H9 (cell line): ENCODE measurements around the gene CKMT2. TPM values are rescaled to one million over a fixed set of nuclear protein-coding genes. Genes with fewer than 3 reads are reported as not detected.

Experiments
- DNase-seq: peaks from one replicate; pipeline ENCODE4 v3.0.0-alpha.2; 2017
- H2AFZ ChIP-seq: one replicate; pipeline ENCODE4 v1.6.1; 2013; ENCODE audit warnings: mild to moderate bottlenecking, low read length, control low read depth, moderate library complexity
- H2AK5ac ChIP-seq: 2 replicates; pipeline ENCODE4 v1.6.1; 2013; ENCODE audit warnings: low read length, control low read depth, mixed read lengths; ENCODE audit not compliant: insufficient read length
- H2BK120ac ChIP-seq: one replicate; pipeline ENCODE4 v1.6.1; 2013; ENCODE audit warnings: low read depth, mild to moderate bottlenecking, low read length, control low read depth, inconsistent platforms; ENCODE audit not compliant: poor library complexity, severe bottlenecking
- H2BK12ac ChIP-seq: 2 replicates; pipeline ENCODE4 v1.6.1; 2013; ENCODE audit warnings: low read length, control low read depth, mixed read lengths, low read depth; ENCODE audit not compliant: insufficient read length
- H2BK15ac ChIP-seq: 2 replicates; pipeline ENCODE4 v1.6.1; 2013; ENCODE audit warnings: low read depth, low read length, control low read depth
- H2BK20ac ChIP-seq: one replicate; pipeline ENCODE4 v1.6.1; 2013; ENCODE audit warnings: low read depth, mild to moderate bottlenecking, low read length, control low read depth, inconsistent platforms; ENCODE audit not compliant: poor library complexity, severe bottlenecking
- H2BK5ac ChIP-seq: 2 replicates; pipeline ENCODE4 v1.6.1; 2013; ENCODE audit warnings: low read length, control low read depth, mixed read lengths; ENCODE audit not compliant: insufficient read length
- H3K14ac ChIP-seq: 2 replicates; pipeline ENCODE4 v1.6.1; 2013; ENCODE audit warnings: low read length, control low read depth; ENCODE audit not compliant: insufficient read depth
- H3K18ac ChIP-seq: 2 replicates; pipeline ENCODE4 v1.6.1; 2013; ENCODE audit warnings: low read depth, mild to moderate bottlenecking, mixed read lengths, low read length, control low read depth; ENCODE audit not compliant: insufficient read length
- H3K23ac ChIP-seq: 2 replicates; pipeline ENCODE4 v1.6.1; 2013; ENCODE audit warnings: low read length, control low read depth, mixed read lengths, low read depth; ENCODE audit not compliant: insufficient read length
- H3K23me2 ChIP-seq: 2 replicates; pipeline ENCODE4 v1.6.1; 2013; ENCODE audit warnings: low read depth, mild to moderate bottlenecking, mixed read lengths, low read length, control low read depth; ENCODE audit not compliant: insufficient read length, poor library complexity, severe bottlenecking
- H3K27ac ChIP-seq: 2 replicates; pipeline ENCODE4 v1.5.1; 2013; ENCODE audit warnings: low read length, control low read depth, mixed read lengths, low read depth; ENCODE audit not compliant: insufficient read length
- H3K27me3 ChIP-seq: 2 replicates; pipeline ENCODE4 v1.6.1; 2013; ENCODE audit warnings: low read length, control low read depth, inconsistent platforms; ENCODE audit not compliant: insufficient read depth
- H3K4ac ChIP-seq: 2 replicates; pipeline ENCODE4 v1.6.1; 2013; ENCODE audit warnings: low read depth, mild to moderate bottlenecking, control low read depth, inconsistent platforms, low read length, moderate library complexity
- H3K4me1 ChIP-seq: 2 replicates; pipeline ENCODE4 v1.6.1; 2013; ENCODE audit warnings: low read length, control low read depth, inconsistent platforms; ENCODE audit not compliant: insufficient read depth
- H3K4me2 ChIP-seq: 2 replicates; pipeline ENCODE4 v1.6.1; 2013; ENCODE audit warnings: low read length, control low read depth, mixed read lengths; ENCODE audit not compliant: insufficient read length, insufficient read depth
- H3K56ac ChIP-seq: 2 replicates; pipeline ENCODE4 v1.6.1; 2013; ENCODE audit warnings: low read depth, mild to moderate bottlenecking, mixed read lengths, low read length, control low read depth; ENCODE audit not compliant: insufficient read length
- H3K79me1 ChIP-seq: 2 replicates; pipeline ENCODE4 v1.6.1; 2013; ENCODE audit warnings: low read depth, mild to moderate bottlenecking, moderate library complexity, low read length, control low read depth, inconsistent platforms; ENCODE audit not compliant: insufficient read depth, poor library complexity, severe bottlenecking
- H3K79me2 ChIP-seq: 2 replicates; pipeline ENCODE4 v1.6.1; 2013; ENCODE audit warnings: low read length, control low read depth, inconsistent platforms; ENCODE audit not compliant: insufficient read depth
- H3K9ac ChIP-seq: 2 replicates; pipeline ENCODE4 v1.6.1; 2013; ENCODE audit warnings: low read length, control low read depth, mixed read lengths; ENCODE audit not compliant: insufficient read length; ENCODE audit errors: extremely low read depth
- H3K9me3 ChIP-seq: one replicate; pipeline ENCODE4 v1.6.1; 2013; ENCODE audit warnings: low read depth, low read length, inconsistent platforms; ENCODE audit not compliant: control insufficient read depth
- H3T11ph ChIP-seq: one replicate; pipeline ENCODE4 v1.6.1; 2013; ENCODE audit warnings: mild to moderate bottlenecking, low read length, control low read depth, inconsistent platforms
- H4K20me1 ChIP-seq: one replicate; pipeline ENCODE4 v1.6.1; 2013; ENCODE audit not compliant: control insufficient read depth, insufficient read length, insufficient read depth
- H4K5ac ChIP-seq: 2 replicates; pipeline ENCODE4 v1.6.1; 2013; ENCODE audit warnings: low read depth, mild to moderate bottlenecking, mixed read lengths, low read length, control low read depth; ENCODE audit not compliant: insufficient read length
- H4K8ac ChIP-seq: replicated peaks from 2 replicates; pipeline ENCODE4 v1.6.1; 2013; ENCODE audit warnings: low read length, control low read depth, mixed read lengths, low read depth; ENCODE audit not compliant: insufficient read length
- H4K91ac ChIP-seq: 2 replicates; pipeline ENCODE4 v1.6.1; 2013; ENCODE audit warnings: low read depth, mild to moderate bottlenecking, moderate library complexity, mixed read lengths, low read length, control low read depth; ENCODE audit not compliant: insufficient read length
- H3K27ac Mint-ChIP-seq, 3 experiments: 2 replicates in 2 of 3; 3 replicates in 1 of 3; pipeline ENCODE4 v1.8.0; 2020 to 2021; ENCODE audit warnings: mixed read lengths in 3 of 3, mild to moderate bottlenecking in 1 of 3, moderate library complexity in 1 of 3
- H3K27me3 Mint-ChIP-seq: 2 replicates; pipeline ENCODE4 v1.8.0; 2021; ENCODE audit warnings: low read depth, mild to moderate bottlenecking, moderate library complexity, mixed read lengths
- H3K36me3 Mint-ChIP-seq, 3 experiments: 2 replicates in 2 of 3; 3 replicates in 1 of 3; pipeline ENCODE4 v1.8.0; 2020 to 2021; ENCODE audit warnings: low read depth in 3 of 3, mixed read lengths in 3 of 3; ENCODE audit not compliant: insufficient read depth in 1 of 3
- H3K4me1 Mint-ChIP-seq, 2 experiments: 2 replicates each; pipeline ENCODE4 v1.8.0; 2020; ENCODE audit warnings: mixed read lengths in 2 of 2
- H3K4me3 Mint-ChIP-seq, 2 experiments: 2 replicates in 1 of 2; 3 replicates in 1 of 2; pipeline ENCODE4 v1.8.0; 2020 to 2021; ENCODE audit warnings: mild to moderate bottlenecking in 2 of 2, mixed read lengths in 2 of 2, moderate library complexity in 1 of 2
- H3K9me3 Mint-ChIP-seq, 2 experiments: 2 replicates in 1 of 2; 3 replicates in 1 of 2; pipeline ENCODE4 v1.8.0; 2020; ENCODE audit warnings: mild to moderate bottlenecking in 2 of 2, mixed read lengths in 2 of 2, moderate library complexity in 1 of 2
- CTCF ChIP-seq: fragments of 200-600 bp; sonication (generic); conservative IDR thresholded peaks from 3 replicates; pipeline ENCODE4 v1.8.0; 2021; ENCODE audit warnings: antibody characterized with exemption, mild to moderate bottlenecking
- WGBS: extraction: QIAGEN DNeasy Blood & Tissue Kit; methylation state at CpG from one replicate; pipeline ENCODE4 v1.1.7; 2013; ENCODE audit warnings: missing lambda C conversion rate, low lambda C conversion rate, mixed read lengths; ENCODE audit not compliant: insufficient read length; ENCODE audit errors: extremely low coverage; 5-methylcytosine and 5-hydroxymethylcytosine counted together
- total RNA-seq: library from RNA; stranded (reverse); gene quantifications from 2 replicates; pipeline ENCODE4 v1.2.1, GENCODE V29; 2021

Gene CKMT2
- total RNA-seq, 1 experiment from 2014 or later = 1.8 TPM

DNA sequence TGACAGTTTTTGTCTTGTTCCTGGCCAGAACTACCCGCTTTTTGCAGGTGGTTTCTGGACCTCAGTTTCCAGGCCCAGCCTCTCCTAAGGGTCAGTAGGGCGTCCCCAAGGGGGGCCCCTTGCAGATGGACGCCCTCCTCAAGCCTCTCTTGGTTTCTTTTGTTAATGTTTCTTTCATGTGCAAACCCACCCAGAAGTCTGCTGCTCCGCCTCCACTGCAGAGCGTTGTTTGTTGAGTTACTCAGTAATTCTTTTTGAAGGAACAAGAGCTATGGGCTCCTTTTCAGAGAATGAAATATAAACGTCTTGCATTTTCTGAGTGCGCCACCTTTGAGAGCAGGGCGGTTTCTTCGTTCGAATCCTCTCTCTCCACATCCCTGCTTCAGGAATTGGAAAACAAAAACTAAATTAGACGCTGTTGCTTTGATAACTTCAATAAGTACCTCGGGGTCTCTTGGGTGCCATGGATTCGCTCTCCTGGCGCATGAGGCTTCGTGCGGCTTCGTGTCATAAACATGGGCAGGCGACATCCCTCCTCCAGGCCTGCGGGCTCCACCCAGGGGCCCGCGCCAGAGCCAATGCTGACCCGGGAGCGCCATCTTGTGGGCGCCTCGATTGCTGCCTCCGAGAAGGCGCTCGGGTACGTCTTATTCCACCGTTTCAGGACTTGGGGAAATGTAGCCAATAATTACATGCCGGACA is 38.3 kb upstream of the CKMT2 start:
- peak; percentile 86 for DNase-seq
- Histone ChIP-seq H2BK12ac (no peak overlapping the region), H3K4ac (no peak overlapping the region), H3K9me3 (no peaks in the 10 kb centered on the region), H3K79me2 (no peaks in the 10 kb centered on the region), H2BK15ac (no peak overlapping the region), H2AFZ (peak overlapping the region; percentile 9), H4K20me1 (no peaks in the 10 kb centered on the region), H3K79me1 (no peaks in the 10 kb centered on the region), H2BK20ac (no peak overlapping the region), H3K23me2 (no peaks in the 10 kb centered on the region), H2BK120ac (no peak overlapping the region), H3K14ac (no peak overlapping the region), H3K4me1 (no peaks in the 10 kb centered on the region), H4K8ac (no peak overlapping the region), H3K27ac (no peak overlapping the region), H3K56ac (no peak overlapping the region), H2AK5ac (no peak overlapping the region), H3K4me2 (peak overlapping the region; percentile 15), H3K18ac (no peak overlapping the region), H2BK5ac (no peak overlapping the region), H3K27me3 (no peaks in the 10 kb centered on the region), H3K9ac (no peak overlapping the region), H4K5ac (no peak overlapping the region), H3K23ac (no peak overlapping the region), H4K91ac (no peak overlapping the region), H3T11ph (no peak overlapping the region)
- Mint-ChIP-seq H3K4me3 (peak overlapping the region; percentile 1 to 38), H3K9me3 (no peaks in the 10 kb centered on the region; a peak in 1 of 5 replicates), H3K36me3 (no peaks in the 10 kb centered on the region), H3K4me1 (peaks cover 21 to 25% of the 10 kb centered on the region in 2 experiments), H3K27me3 (peaks cover 3% of the 10 kb centered on the region), H3K27ac (peak overlapping the region; percentile 25 to 92 (median 33); a peak in 4 of 7 replicates)
- no CpG with 5 or more reads among the region's 31 CpGs for WGBS
- peak; percentile 98 for TF ChIP-seq CTCF
